Brain pericyte (primary cell): ENCODE measurements around the gene PNMA5.
"Not testable (repeated sequence)": the region's sequence is repeated elsewhere in the genome, so short reads cannot be mapped to it uniquely, and the experiment has no call there.

Source experiments
- DNase-seq: peaks from one replicate; pipeline ENCODE4 v3.0.0-alpha.2; 2012; ENCODE audit warnings: low read depth, low spot score

The PNMA5 gene

DNA sequence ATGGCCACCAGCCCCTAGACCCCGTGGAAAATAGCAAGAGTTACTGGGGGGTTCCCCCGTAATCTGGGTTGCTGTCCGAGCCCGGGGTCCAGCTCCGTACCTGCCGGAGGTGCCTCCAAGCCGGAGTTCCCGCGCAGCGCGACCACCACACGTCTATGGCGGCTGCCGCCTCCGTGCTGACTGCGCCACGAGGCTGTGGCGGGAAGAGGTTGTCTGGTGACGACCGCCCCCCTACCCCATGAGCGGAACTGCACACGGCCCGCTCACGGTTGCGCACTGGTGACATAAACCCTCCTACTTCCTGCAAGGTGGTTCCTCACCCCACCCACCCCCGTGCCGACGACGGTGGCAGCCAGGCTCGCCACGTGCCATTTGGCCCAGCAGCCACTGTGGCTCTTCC is at the start of gene PNMA5:
TSS of gene PNMA5 (minus strand) at position 184 of the 400 bp plus-strand sequence. CDS start 2,518 bp downstream, outside the sequence.
- no peak for DNase-seq

DNA sequence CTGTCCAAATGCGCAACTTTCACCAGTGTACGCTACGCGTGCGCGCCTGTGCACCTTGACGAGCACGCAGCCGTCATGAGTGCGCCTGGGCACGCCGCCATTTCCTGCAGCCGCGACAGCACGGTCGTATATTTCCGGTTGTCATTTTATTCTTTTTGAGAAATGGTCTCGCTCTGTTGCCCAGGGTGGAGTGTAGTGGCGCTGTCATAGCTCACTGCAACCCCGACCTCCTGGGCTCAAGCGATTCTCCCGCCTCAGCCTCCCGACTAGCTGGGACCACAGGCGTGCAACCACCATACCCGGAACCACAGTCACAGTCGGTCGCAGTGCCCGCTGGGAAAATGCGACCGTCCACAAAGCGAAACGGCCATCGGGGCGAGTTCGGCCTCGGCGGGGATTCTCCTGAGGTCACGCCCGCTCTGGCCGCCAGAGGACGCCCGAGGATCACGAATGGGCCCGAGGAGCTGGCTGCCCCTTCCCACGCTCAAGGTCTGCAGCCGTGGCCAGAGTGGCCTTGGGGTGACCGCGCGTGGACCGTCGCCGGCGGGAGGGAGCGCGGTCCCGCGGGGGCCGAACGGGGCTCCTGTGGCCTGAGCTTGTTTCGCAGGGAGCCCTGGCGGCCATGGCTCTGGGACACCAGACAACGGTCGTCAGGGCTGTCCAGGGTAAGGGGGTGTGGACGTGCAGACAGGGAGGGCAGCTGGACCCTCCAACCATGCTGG is 38.6 kb upstream of the PNMA5 start:
- DNase-seq = no peak

- DNase-seq = no peak
Measured at GRCh38 chrX:153030801-153031200, 36.9 kb upstream of the PNMA5 start.

DNA sequence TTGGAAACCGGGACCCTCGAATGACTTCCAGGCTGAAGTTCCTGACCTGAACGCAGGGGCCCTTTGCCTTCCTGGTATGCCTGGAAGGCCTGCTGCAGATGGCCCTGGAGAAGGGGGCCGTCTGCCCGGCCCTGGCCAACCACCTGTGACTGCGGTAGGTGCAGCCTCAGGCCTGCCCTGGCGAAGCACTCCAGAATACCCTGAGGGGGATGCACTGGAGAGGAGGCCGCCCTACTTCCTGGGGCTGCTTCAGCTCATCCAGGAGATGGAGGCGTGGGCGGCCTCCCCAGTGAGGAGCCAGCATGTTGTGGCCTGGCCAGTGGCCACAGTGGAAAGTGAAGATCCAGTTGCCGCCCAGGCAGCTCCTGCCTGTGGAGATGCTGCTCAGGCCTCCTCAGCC is 36.0 kb upstream of the PNMA5 start:
- no peak for DNase-seq

GRCh38 chrX:153029162-153029561 is 35.2 kb upstream of the PNMA5 start:
- DNase-seq = no peak

- not testable (repeated sequence) for DNase-seq
Measured at GRCh38 chrX:153028487-153028886, 34.6 kb upstream of the PNMA5 start.

- DNase-seq = not testable (repeated sequence)
Measured at GRCh38 chrX:153026501-153026900, 32.6 kb upstream of the PNMA5 start.

DNA sequence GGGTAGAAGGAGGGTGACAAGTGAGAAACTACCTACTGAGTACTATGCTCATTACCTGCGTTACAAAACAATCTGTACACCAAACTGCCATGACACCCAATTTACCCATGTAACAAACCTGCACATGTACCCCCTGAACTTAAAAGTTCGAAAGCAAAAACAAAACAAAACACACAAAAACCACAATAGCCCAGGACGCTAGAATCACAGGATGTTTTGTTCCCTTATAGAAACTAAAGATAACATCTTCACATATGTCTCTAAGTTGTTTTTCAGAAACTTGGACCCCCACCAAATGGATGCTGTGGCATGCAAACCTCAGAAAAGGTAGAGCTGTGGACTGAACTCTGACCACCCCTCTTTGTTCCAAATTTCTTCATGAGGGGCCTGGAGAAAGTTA is 25.2 kb upstream of the PNMA5 start:
- DNase-seq = no peak

- not testable (repeated sequence) for DNase-seq
Measured at GRCh38 chrX:153017174-153017573, 23.3 kb upstream of the PNMA5 start.

DNA sequence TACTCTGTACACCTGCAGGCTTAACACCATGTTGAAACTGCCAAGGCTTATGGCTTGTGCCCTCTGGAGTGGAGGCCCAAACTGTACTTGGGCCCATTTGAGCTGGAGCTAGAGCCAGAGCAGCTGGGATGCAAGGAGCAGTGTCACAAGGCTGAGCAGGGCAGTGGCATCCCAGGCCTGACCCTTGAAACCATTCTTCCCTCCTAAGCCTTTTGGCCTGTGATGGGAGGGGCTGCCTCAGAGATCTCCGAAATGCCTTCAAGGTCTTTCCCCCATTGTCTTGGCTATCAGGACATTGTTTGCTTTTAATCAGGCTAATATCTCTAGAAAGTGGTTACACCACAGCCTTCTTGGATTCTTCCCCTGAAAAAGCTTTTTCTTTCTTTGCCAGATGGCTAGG is 10.9 kb upstream of the PNMA5 start:
- DNase-seq = no peak

- DNase-seq = no peak
Measured at GRCh38 chrX:153003981-153004380, 10.1 kb upstream of the PNMA5 start.

GRCh38 chrX:153002182-153002581 is 8.3 kb upstream of the PNMA5 start:
- not testable (repeated sequence) for DNase-seq

DNA sequence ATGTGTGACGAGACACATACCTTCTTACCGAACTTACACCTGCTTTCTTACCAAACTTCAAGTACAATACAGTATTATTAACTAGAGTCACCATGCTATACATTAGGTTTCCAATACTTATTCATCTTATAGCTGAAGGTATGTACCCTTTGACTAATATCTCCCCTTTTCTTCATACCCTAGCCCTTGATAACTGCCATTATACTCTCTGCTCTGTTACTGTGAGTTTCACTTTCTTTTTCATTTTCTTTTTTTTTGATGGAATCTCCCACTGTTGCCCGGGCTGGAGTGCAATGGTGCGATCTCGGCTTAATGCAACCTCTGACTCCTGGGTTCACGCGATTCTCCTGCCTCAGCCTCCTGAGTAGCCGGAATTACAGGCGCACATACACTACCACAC is 3.4 kb upstream of the PNMA5 start:
- DNase-seq = no peak

DNA sequence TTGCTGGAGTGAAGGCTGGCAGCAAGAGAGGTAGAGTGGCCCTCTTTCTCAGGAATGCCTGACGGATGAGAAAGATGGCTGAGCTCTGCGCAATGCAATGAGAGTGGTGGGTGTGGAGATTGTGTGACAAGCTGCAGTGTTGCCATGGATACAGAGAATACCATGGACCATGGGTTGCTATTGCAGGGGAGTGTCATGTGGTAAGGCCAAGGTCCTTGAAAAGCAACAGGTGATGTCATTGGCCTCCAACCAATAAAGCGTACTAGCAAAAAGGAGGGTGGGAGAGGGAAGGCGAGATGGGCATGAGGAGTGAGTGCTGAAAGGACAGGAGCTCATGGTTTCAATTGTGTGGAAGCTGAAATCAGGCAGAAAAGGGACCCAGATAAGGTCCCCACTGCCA is 1.8 kb downstream of the PNMA5 start:
- DNase-seq = no peak

- DNase-seq = no peak
Measured at GRCh38 chrX:152991123-152991522, 2.8 kb downstream of the PNMA5 start.

DNA sequence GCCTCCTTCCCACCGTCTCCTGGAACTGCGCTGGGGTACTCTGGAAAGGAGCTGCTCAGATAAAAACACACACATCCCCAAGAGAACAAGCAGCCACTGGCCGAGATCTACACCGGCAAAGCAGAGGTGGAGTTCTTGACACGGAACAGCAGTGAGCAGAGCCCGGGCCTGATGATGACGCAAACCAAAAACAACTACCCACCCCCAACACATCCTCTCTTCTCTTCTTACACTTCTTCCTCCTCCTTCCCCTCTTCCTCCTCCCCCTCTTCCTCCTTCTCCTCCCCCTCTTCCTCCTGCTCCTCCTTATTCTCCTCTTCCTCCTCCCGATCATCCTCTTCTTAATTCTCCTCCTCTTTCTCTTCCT is 4.6 kb downstream of the PNMA5 start:
- DNase-seq = no peak

- DNase-seq = no peak
Measured at GRCh38 chrX:152988536-152989291, 5.2 kb downstream of the PNMA5 start.

GRCh38 chrX:152987801-152988200 is 6.1 kb downstream of the PNMA5 start:
- no peak for DNase-seq

- not testable (repeated sequence) for DNase-seq
Measured at GRCh38 chrX:152987156-152987555, 6.8 kb downstream of the PNMA5 start.

DNA sequence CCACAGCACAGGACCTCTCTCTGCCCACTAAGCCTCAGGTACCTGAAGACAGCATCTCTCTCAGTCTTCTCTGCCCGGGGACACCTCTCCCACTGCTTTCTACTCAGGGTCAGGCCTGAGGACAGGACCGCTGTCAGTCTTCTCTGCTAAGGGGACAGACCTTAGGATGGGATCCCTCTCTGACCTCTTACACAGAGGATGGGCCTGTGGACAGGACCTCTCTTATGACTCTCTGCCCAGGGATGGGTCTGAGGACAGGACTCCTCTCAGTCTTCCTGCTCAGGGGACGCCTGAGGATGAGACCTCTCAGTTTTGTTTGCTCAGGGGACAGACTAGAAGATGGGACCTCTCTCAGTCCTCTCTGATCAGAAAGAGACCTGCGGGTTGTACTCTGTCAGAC is 8.5 kb downstream of the PNMA5 start:
- not testable (repeated sequence) for DNase-seq

- DNase-seq = no peak
Measured at GRCh38 chrX:152968193-152968592, 25.7 kb downstream of the PNMA5 start.

DNA sequence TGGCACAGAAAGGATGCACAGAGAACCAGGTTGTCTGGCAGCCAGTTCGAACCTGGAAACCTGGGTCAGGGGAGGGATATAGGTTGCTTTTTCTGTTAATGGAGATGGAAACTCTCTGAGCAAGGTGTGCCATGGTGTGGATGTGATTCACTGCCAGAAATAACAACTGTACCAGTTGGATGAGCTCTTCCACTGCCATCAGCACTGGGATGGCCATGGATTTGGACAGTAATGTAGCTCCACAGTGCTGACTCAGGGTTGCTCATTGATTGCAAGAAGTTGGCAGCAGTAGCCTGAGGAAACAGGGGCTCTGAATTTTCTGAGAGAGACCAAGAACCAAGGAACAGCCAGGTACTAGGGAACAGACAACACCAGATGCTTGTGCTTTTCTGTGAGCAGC is 33.8 kb downstream of the PNMA5 start:
- no peak for DNase-seq

DNA sequence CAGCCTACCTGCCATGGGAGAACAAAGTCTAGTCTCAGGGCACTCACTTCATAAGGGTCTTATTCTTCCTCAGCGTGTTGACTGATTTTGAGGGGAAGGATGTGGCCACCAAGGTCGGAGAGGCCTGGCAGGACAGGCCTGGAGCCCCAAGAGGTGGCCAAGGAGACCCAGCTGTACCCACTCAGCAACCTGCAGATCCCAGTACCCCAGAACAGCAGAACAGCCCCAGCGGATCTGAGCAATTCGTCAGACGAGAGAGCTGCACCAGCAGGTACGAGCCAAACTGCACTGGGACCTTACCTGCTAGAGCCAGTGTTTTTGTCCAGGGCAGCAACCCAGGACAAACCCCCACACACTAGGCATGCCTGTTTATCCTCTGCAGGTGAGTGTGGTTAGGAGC is 34.3 kb downstream of the PNMA5 start:
- no peak for DNase-seq
